ENCODE measurements around the gene NDUFS2. TPM values are rescaled to one million over a fixed set of nuclear protein-coding genes. Genes with fewer than 3 reads are reported as not detected.

NDUFS2 gene
- total RNA-seq, 4 donors from 2014 or later: 206 to 260 (median 226) TPM

GRCh38 chr1:161207173-161207572 lies 5.0 kb downstream of the NDUFS2 start:
- peak; percentile 44 to 60 for DNase-seq
- Histone ChIP-seq H3K27ac (peak overlapping the region; percentile 77 to 99 (median 96)), H3K27me3 (no peaks in the 10 kb centered on the region), H3K36me3 (peaks cover 0 to 75% of the 10 kb centered on the region in 2 donors), H3K4me3 (peak overlapping the region in 1 of 4 donors; percentile 20), H3K4me1 (peaks cover 19 to 53% of the 10 kb centered on the region in 2 donors), H3K9me3 (no peaks in the 10 kb centered on the region)
- TF ChIP-seq CTCF (IDR thresholded peaks at IDR 0.05 in 4 of 5, conservative IDR thresholded peaks at IDR 0.05 in 1 of 5) (no peak), POLR2A (IDR thresholded peaks at IDR 0.05) (peak; percentile 53 to 54)
- intact Hi-C loops (cut with DNase I; ENCODE audit: low total_unique reads): no loop called here
- in situ Hi-C loops (cut with MboI; ENCODE audit: low sequenced_read_pairs in 4 of 4): loop anchor here in 2 of 4 donors (25.0 kb wide), 1 partner anchor 530 kb away; the partner anchor contains the start of gene DUSP12 (in 2 of the 2)
- ATAC-seq: peak; percentile 64 to 75

GRCh38 chr1:161209790-161210409 lies 7.7 kb downstream of the NDUFS2 start:
- TF ChIP-seq CTCF (IDR thresholded peaks at IDR 0.05 in 4 of 5, conservative IDR thresholded peaks at IDR 0.05 in 1 of 5) (peak; percentile 79 to 89 (median 84)), POLR2A (IDR thresholded peaks at IDR 0.05) (no peak)
- Histone ChIP-seq H3K27ac (peak overlapping the region; percentile 77 to 99 (median 96)), H3K27me3 (no peaks in the 10 kb centered on the region), H3K4me1 (peaks cover 4 to 32% of the 10 kb centered on the region in 2 donors), H3K9me3 (no peaks in the 10 kb centered on the region), H3K4me3 (no peak overlapping the region), H3K36me3 (peaks cover 0 to 87% of the 10 kb centered on the region in 2 donors)
- DNase-seq (peak; percentile 62 to 71), ATAC-seq (peak; percentile 48 to 85)
- in situ Hi-C loops (cut with MboI; ENCODE audit: low sequenced_read_pairs in 4 of 4) (loop anchor here in 2 of 4 donors (25.0 kb wide), 1 partner anchor 527 kb away; the partner anchor contains the start of gene DUSP12 (in 2 of the 2)), intact Hi-C loops (cut with DNase I; ENCODE audit: low total_unique reads) (loop anchor here (1.0 kb wide), 1 partner anchor 15 kb away; no protein-coding TSS in a partner anchor)

- intact Hi-C loops (cut with DNase I; ENCODE audit: low total_unique reads): no loop called here
- ATAC-seq: no peak
- no peak for DNase-seq
- Histone ChIP-seq H3K9me3 (no peaks in the 10 kb centered on the region), H3K36me3 (peaks cover 0 to 52% of the 10 kb centered on the region in 2 donors), H3K4me1 (peaks cover 0 to 4% of the 10 kb centered on the region in 2 donors), H3K27ac (peak overlapping the region in 1 of 4 donors; percentile 22), H3K4me3 (no peak overlapping the region), H3K27me3 (no peaks in the 10 kb centered on the region)
- TF ChIP-seq CTCF (IDR thresholded peaks at IDR 0.05 in 4 of 5, conservative IDR thresholded peaks at IDR 0.05 in 1 of 5): no peak
- TF ChIP-seq POLR2A (IDR thresholded peaks at IDR 0.05): no peak
- in situ Hi-C loops (cut with MboI; ENCODE audit: low sequenced_read_pairs in 4 of 4): loop anchor here in 2 of 4 donors (25.0 kb wide), 1 partner anchor 523 kb away; the partner anchor contains the start of gene DUSP12 (in 2 of the 2)
Measured at GRCh38 chr1:161214369-161214768, 12.2 kb downstream of the NDUFS2 start.

GRCh38 chr1:161215076-161215475 lies 12.9 kb downstream of the NDUFS2 start, which contains the start of gene FCER1G:
FCER1G (plus strand) TSS chr1:161215295; CDS start chr1:161215322, 27 bp downstream.
- in situ Hi-C loops (cut with MboI; ENCODE audit: low sequenced_read_pairs in 4 of 4): loop anchor here in 2 of 4 donors (25.0 kb wide), 1 partner anchor 522 kb away; the partner anchor contains the start of gene DUSP12 (in 2 of the 2)
- DNase-seq: peak in 1 of 2 donors; percentile 46
- peak within 1 kb of the TSS in 3 of 4 donors; percentile 22 to 77 (median 41) for H3K27ac ChIP-seq
- intact Hi-C loops (cut with DNase I; ENCODE audit: low total_unique reads): no loop called here
- H3K27me3 ChIP-seq: no peaks in the 10 kb centered on the region
- H3K9me3 ChIP-seq: no peaks in the 10 kb centered on the region
- TF ChIP-seq POLR2A (IDR thresholded peaks at IDR 0.05) (peak; percentile 27 to 46), CTCF (IDR thresholded peaks at IDR 0.05 in 4 of 5, conservative IDR thresholded peaks at IDR 0.05 in 1 of 5) (no peak)
- no peak for ATAC-seq
- H3K36me3 ChIP-seq: peaks cover 0 to 47% of the 10 kb centered on the region in 2 donors
- H3K4me3 ChIP-seq: peak within 1 kb of the TSS in 1 of 4 donors; percentile 34
- no peaks in the 10 kb centered on the region for H3K4me1 ChIP-seq

Measured in gastrocnemius medialis (tissue), 4 donors.